Panc1 (cell line): ENCODE data around the gene LAIR1. TPM values are rescaled to one million over a fixed set of nuclear protein-coding genes. Genes with fewer than 3 reads are reported as not detected.

ENCODE experiments used
- ATAC-seq: fragments of 200-7000 bp; cut with Tn5 transposase; 2 replicates; pipeline ENCODE4 v1.9.1; 2020; ENCODE audit warnings: mild to moderate bottlenecking, moderate library complexity
- BruUV-seq: library from RNA; stranded (reverse); fragments of 400-500 nt; replicated peaks from 2 replicates; lab custom pipeline; 2021; lab: Mats Ljungman, UMichigan
- CTCF ChIA-PET: fragments of 300-600 bp; sonication (Branson Sonifier 250); formaldehyde crosslinking; loops from one replicate; lab custom pipeline; 2022; ENCODE audit warnings: antibody characterized with exemption; lab: Charles Lee
- POLR2A ChIA-PET: fragments of 300-600 bp; sonication (Branson Sonifier 250); formaldehyde crosslinking; loops from one replicate; lab custom pipeline; 2022; ENCODE audit warnings: antibody characterized with exemption; lab: Charles Lee
- DNase-seq: peaks from one replicate; pipeline ENCODE4 v3.0.0-alpha.2; 2010; ENCODE audit warnings: low read depth, low spot score
- H3K27ac ChIP-seq: 2 replicates; pipeline ENCODE4 v1.5.1; 2011; ENCODE audit warnings: mild to moderate bottlenecking, low read length, inconsistent platforms
- H3K27me3 ChIP-seq: fragments of 200-500 bp; sonication (Bioruptor generic); 2 replicates; pipeline ENCODE4 v1.6.0; 2014; ENCODE audit warnings: low read length, inconsistent platforms; ENCODE audit not compliant: control insufficient read depth, insufficient read depth
- H3K36me3 ChIP-seq: fragments of 200-500 bp; sonication (Bioruptor generic); 2 replicates; pipeline ENCODE4 v1.5.1; 2014; ENCODE audit warnings: inconsistent platforms, mild to moderate bottlenecking, low read length, moderate library complexity; ENCODE audit not compliant: control insufficient read depth, insufficient read depth
- H3K4me1 ChIP-seq: 2 replicates; pipeline ENCODE4 v1.5.1; 2011; ENCODE audit warnings: inconsistent platforms, mild to moderate bottlenecking, low read length, moderate library complexity; ENCODE audit not compliant: control insufficient read depth, insufficient read depth
- H3K4me3 ChIP-seq, 2 experiments: 2 replicates each; pipeline ENCODE4 v1.5.1; 2011 to 2012; ENCODE audit warnings: low read depth in 2 of 2, low read length in 2 of 2, mild to moderate bottlenecking in 2 of 2, inconsistent platforms in 1 of 2, moderate library complexity in 1 of 2
- H3K9me3 ChIP-seq: fragments of 200-500 bp; sonication (Bioruptor generic); 2 replicates; pipeline ENCODE4 v1.5.1; 2014; ENCODE audit warnings: low read depth, mild to moderate bottlenecking, inconsistent platforms, low read length, moderate library complexity; ENCODE audit not compliant: control insufficient read depth, insufficient read depth
- POLR2AphosphoS5 ChIP-seq: IDR thresholded peaks from 2 replicates; pipeline ENCODE4 v1.6.1; 2012; ENCODE audit warnings: mild to moderate bottlenecking, low read depth, low read length, moderate library complexity
- SIN3A ChIP-seq: IDR thresholded peaks from 2 replicates; pipeline ENCODE4 v1.6.1; 2012; ENCODE audit warnings: low read depth, mild to moderate bottlenecking, low read length, moderate library complexity, borderline replicate concordance; ENCODE audit not compliant: insufficient read depth
- TCF7L2 ChIP-seq: IDR thresholded peaks from 2 replicates; pipeline ENCODE4 v1.6.1; 2011; ENCODE audit warnings: mild to moderate bottlenecking, low read depth, low read length, inconsistent platforms
- in situ Hi-C: cut with HindIII; loops from 2 replicates; pipeline ENCODE4 v1.10.0; 2016; ENCODE audit warnings: low sequenced_read_pairs, low pct_unique_long_range_greater_than_20kb
- intact Hi-C: fragments of 100-400 bp; cut with micrococcal nuclease; formaldehyde crosslinking; loops from one replicate; pipeline ENCODE4 v1.10.0; 2022; ENCODE audit not compliant: unreplicated experiment
- total RNA-seq: library from RNA; stranded (reverse); gene quantifications from one replicate; pipeline ENCODE4 v1.2.1, GENCODE V29; 2021; ENCODE audit not compliant: unreplicated experiment
- TF ChIP-seq, protein P1 (sequence below), 2 experiments: IDR thresholded peaks; 2 replicates each; pipeline ENCODE4 v1.6.1; 2011 to 2012; ENCODE audit warnings: low read depth in 2 of 2, control low read depth in 1 of 2, low read length in 1 of 2, mild to moderate bottlenecking in 1 of 2, moderate library complexity in 1 of 2; ENCODE audit not compliant: insufficient read depth in 1 of 2
- TF ChIP-seq, protein P2 (sequence below): fragments of 450-650 bp; IDR thresholded peaks from 2 replicates; pipeline ENCODE4 v1.5.1; 2017; ENCODE audit warnings: mild to moderate bottlenecking

The LAIR1 gene
- total RNA-seq, 1 experiment from 2014 or later = 0.05 TPM

- ChIA-PET POLR2A (interaction anchor here (0.5 kb wide), 1 partner anchor 25 kb away, joined by 5 read pairs; no protein-coding TSS in a partner anchor), CTCF (no interaction called here)
- no peak for TF ChIP-seq SIN3A
- no peak for TF ChIP-seq POLR2AphosphoS5
- TF ChIP-seq, protein P1, sequence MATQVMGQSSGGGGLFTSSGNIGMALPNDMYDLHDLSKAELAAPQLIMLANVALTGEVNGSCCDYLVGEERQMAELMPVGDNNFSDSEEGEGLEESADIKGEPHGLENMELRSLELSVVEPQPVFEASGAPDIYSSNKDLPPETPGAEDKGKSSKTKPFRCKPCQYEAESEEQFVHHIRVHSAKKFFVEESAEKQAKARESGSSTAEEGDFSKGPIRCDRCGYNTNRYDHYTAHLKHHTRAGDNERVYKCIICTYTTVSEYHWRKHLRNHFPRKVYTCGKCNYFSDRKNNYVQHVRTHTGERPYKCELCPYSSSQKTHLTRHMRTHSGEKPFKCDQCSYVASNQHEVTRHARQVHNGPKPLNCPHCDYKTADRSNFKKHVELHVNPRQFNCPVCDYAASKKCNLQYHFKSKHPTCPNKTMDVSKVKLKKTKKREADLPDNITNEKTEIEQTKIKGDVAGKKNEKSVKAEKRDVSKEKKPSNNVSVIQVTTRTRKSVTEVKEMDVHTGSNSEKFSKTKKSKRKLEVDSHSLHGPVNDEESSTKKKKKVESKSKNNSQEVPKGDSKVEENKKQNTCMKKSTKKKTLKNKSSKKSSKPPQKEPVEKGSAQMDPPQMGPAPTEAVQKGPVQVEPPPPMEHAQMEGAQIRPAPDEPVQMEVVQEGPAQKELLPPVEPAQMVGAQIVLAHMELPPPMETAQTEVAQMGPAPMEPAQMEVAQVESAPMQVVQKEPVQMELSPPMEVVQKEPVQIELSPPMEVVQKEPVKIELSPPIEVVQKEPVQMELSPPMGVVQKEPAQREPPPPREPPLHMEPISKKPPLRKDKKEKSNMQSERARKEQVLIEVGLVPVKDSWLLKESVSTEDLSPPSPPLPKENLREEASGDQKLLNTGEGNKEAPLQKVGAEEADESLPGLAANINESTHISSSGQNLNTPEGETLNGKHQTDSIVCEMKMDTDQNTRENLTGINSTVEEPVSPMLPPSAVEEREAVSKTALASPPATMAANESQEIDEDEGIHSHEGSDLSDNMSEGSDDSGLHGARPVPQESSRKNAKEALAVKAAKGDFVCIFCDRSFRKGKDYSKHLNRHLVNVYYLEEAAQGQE (IDR thresholded peaks at IDR 0.05; ENCODE audit: insufficient read depth in 1 of 2, low read depth in 2 of 2, low read length in 1 of 2) = no peak
- TF ChIP-seq, protein P2, sequence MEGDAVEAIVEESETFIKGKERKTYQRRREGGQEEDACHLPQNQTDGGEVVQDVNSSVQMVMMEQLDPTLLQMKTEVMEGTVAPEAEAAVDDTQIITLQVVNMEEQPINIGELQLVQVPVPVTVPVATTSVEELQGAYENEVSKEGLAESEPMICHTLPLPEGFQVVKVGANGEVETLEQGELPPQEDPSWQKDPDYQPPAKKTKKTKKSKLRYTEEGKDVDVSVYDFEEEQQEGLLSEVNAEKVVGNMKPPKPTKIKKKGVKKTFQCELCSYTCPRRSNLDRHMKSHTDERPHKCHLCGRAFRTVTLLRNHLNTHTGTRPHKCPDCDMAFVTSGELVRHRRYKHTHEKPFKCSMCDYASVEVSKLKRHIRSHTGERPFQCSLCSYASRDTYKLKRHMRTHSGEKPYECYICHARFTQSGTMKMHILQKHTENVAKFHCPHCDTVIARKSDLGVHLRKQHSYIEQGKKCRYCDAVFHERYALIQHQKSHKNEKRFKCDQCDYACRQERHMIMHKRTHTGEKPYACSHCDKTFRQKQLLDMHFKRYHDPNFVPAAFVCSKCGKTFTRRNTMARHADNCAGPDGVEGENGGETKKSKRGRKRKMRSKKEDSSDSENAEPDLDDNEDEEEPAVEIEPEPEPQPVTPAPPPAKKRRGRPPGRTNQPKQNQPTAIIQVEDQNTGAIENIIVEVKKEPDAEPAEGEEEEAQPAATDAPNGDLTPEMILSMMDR = no peak
- no peak for TF ChIP-seq TCF7L2
- H3K27me3 ChIP-seq = peaks cover 6% of the 10 kb centered on the region
- no peaks in the 10 kb centered on the region for H3K36me3 ChIP-seq
- DNase-seq = no peak
- H3K9me3 ChIP-seq = no peaks in the 10 kb centered on the region
- intact Hi-C loops = no loop called here
- in situ Hi-C loops = no loop called here
- no peaks in the 10 kb centered on the region for H3K4me1 ChIP-seq
- no TSS peak for BruUV-seq
- ATAC-seq = no peak
- H3K27ac ChIP-seq = no peak overlapping the region
- H3K4me3 ChIP-seq = no peak overlapping the region
Observed at GRCh38 chr19:54407780-54408179, 43.0 kb upstream of the LAIR1 start.

GRCh38 chr19:54405628-54406027, 40.9 kb upstream of the LAIR1 start:
- H3K27ac ChIP-seq = no peak overlapping the region
- POLR2A ChIA-PET = no interaction called here
- H3K4me1 ChIP-seq = no peaks in the 10 kb centered on the region
- CTCF ChIA-PET = no interaction called here
- intact Hi-C loops (no loop called here), in situ Hi-C loops (no loop called here)
- BruUV-seq = no TSS peak
- H3K9me3 ChIP-seq = no peaks in the 10 kb centered on the region
- H3K36me3 ChIP-seq = no peaks in the 10 kb centered on the region
- peaks cover 4% of the 10 kb centered on the region for H3K27me3 ChIP-seq
- ATAC-seq (no peak), DNase-seq (no peak)
- no peak overlapping the region for H3K4me3 ChIP-seq
- TF ChIP-seq SIN3A (no peak), TCF7L2 (no peak)

DNA sequence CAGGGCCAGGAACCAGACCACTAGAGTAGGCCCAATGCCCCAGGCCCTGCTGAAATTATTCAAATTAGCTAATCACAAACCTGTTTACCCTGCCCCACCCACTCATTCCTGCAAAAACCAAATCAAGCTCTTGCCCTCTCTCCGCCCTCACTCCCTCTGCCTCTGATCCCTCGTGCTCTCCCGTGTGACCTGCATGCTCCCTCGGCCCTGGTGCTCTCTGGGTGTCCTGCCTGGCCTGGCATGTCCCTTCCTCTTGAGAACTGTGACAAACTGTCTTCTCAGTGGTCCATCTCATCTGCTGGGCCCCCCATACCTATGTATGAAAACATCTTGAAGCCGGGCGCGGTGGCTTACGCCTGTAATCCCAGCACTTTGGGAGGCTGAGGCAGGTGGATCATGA, 38.3 kb upstream of the LAIR1 start:
- BruUV-seq = no TSS peak
- no peaks in the 10 kb centered on the region for H3K4me1 ChIP-seq
- intact Hi-C loops (no loop called here), in situ Hi-C loops (no loop called here)
- no peak for DNase-seq
- ATAC-seq = no peak
- CTCF ChIA-PET = no interaction called here
- no peaks in the 10 kb centered on the region for H3K36me3 ChIP-seq
- no peaks in the 10 kb centered on the region for H3K27me3 ChIP-seq
- H3K4me3 ChIP-seq = no peak overlapping the region
- TF ChIP-seq, protein P1 (IDR thresholded peaks at IDR 0.05; ENCODE audit: insufficient read depth in 1 of 2, low read depth in 2 of 2, low read length in 1 of 2) = no peak
- TF ChIP-seq POLR2AphosphoS5 = no peak
- POLR2A ChIA-PET = interaction anchor here (0.6 kb wide), 2 partner anchors 12 to 563 kb away, joined by 3 to 5 read pairs; partner anchors contain the start of gene TTYH1
- H3K27ac ChIP-seq = no peak overlapping the region
- no peaks in the 10 kb centered on the region for H3K9me3 ChIP-seq
